Hair follicle dermal papilla cell (primary cell): ENCODE measurements around the gene RAB39B. TPM values are rescaled to one million over a fixed set of nuclear protein-coding genes. Genes with fewer than 3 reads are reported as not detected.

Source experiments
- small RNA-seq: library from RNA; depleted of rRNA; stranded (forward); fragments of <200 nt; gene quantifications from one replicate; pipeline ENCODE3, GENCODE V24; 2012
- total RNA-seq: library from RNA; depleted of rRNA; stranded (reverse); fragments of >200 nt; gene quantifications from 2 replicates; pipeline ENCODE4 v1.2.3, GENCODE V29; 2012

RAB39B gene, protein sequence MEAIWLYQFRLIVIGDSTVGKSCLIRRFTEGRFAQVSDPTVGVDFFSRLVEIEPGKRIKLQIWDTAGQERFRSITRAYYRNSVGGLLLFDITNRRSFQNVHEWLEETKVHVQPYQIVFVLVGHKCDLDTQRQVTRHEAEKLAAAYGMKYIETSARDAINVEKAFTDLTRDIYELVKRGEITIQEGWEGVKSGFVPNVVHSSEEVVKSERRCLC
- total RNA-seq: 0.65 and 0.85 TPM in 2 replicates

DNA sequence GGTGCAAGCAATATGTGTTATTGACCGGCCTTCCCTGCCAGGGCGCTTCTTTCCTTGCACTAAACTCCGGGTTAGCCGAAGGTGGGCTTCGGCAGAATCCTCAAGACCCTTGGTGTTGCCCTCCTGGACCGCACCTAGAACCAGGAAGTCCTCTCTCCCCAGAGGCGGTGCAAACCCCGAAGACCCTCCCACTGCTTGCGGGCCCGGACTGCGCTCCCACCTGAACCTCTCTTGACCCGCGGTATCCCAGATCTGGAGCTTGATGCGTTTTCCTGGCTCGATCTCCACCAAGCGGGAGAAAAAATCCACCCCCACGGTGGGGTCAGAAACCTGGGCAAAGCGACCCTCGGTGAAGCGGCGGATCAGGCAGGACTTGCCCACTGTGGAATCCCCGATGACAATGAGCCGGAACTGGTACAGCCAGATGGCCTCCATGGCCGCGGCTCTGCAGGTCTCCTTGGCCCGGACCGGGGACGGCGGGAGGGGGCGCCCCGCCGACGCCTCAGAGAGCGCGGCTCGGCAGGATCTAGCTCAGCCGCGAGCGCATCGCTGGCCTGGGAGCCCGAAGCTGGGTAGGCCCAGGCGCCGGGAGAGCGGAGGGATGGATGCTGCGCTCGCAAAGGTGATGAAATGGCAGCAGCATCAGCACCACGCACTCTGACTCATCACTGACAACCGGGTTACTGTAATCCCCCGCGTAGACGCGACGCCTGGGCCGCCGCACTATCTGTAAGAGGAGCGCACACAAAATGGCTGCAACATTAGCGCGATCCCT is at the start of gene RAB39B:
Gene RAB39B, minus strand, starts transcription at position 638 of the 775 bp plus-strand sequence. Its CDS starts 203 bp downstream, at position 435.

DNA sequence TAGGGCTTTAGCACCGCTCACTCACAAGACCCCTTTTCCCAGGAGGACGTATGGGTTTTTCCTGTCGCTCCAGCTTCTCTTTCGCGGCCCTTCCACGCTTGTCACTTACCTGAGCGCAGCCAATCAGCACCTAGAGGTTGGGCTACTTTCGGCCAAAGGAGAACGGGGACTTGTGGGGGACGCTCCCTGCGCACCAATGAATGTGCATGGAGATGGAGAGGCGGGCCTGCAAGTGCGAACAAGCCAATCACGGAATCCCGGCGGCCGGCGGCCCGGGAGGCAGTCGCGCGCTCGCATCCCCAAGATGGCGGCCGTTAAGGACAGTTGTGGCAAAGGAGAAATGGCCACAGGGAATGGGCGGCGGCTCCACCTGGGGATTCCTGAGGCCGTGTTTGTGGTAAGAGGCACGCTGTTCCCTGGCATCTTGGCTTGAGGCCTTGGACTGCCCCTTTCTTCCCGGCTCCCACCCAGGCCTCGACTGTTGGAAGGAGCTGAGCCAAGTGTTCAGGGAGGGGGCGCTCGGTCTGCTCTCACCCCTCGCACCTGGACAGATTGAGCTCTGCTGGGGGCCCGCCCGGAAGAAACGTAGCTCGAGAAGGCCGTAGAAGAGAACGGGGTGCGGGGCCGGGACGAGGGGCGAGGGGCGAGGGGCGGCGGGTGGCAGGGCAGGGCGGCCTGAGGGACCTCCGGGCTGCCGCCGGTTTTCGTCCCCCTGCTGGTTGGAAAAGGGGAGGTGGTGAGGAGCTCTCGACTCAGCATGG is 47.9 kb downstream of the RAB39B start, which contains the start of gene VBP1:
Gene VBP1, plus strand, starts transcription at position 282 of the 761 bp plus-strand sequence. Its CDS starts 23 bp downstream, at position 305.

Small RNA genes lying within 50 kb of the gene (small RNA-seq; reads per million reads assigned to genes)
- not detected for gene AC234781.4

Other genes with a start within 250 kb of the RAB39B start
- 5.2 and 6.7 TPM in 2 replicates for gene F8, start 241.8 kb downstream of the RAB39B start, total RNA-seq
- gene FUNDC2, start 237.6 kb downstream of the RAB39B start, total RNA-seq: 25.8 and 30.1 TPM in 2 replicates
- gene CMC4, start 193.4 kb downstream of the RAB39B start, total RNA-seq: 11.9 and 12.0 TPM in 2 replicates
- 0.97 and 1.1 TPM in 2 replicates for gene MTCP1, start 193.4 kb downstream of the RAB39B start, total RNA-seq
- 11.2 and 11.7 TPM in 2 replicates for gene BRCC3, start 193.0 kb downstream of the RAB39B start, total RNA-seq
- 38.8 and 46.3 TPM in 2 replicates for gene VBP1, start 48.0 kb downstream of the RAB39B start, total RNA-seq
- gene CLIC2, start 70.1 kb upstream of the RAB39B start, total RNA-seq: 5.1 and 7.8 TPM in 2 replicates
- not detected in 2 replicates for gene F8A2, start 117.6 kb upstream of the RAB39B start, total RNA-seq
- gene F8A3, start 194.1 kb upstream of the RAB39B start, total RNA-seq: 2.2 and 3.7 TPM in 2 replicates